Transverse colon (tissue), 4 donors: Measurements from ENCODE around the gene CDC7. TPM values are rescaled to one million over a fixed set of nuclear protein-coding genes. Genes with fewer than 3 reads are reported as not detected.

Source experiments
- DNase-seq: peaks from one replicate; pipeline ENCODE4 v3.0.0-alpha.2; 2019
- H3K27ac ChIP-seq, 4 donors: fragments of 200-600 bp; sonication (generic); 2 replicates each; pipeline ENCODE4 v1.5.1; 2016 to 2018; ENCODE audit warnings: inconsistent platforms in 4 of 4
- H3K27me3 ChIP-seq: fragments of 200-600 bp; sonication (generic); 2 replicates; pipeline ENCODE4 v1.5.1; 2017; ENCODE audit warnings: inconsistent platforms
- H3K36me3 ChIP-seq, 4 donors: fragments of 200-600 bp; sonication (generic); 2 replicates each; pipeline ENCODE4 v1.5.1; 2017 to 2019; ENCODE audit warnings: inconsistent platforms in 4 of 4
- H3K4me1 ChIP-seq, 4 donors: fragments of 200-600 bp; sonication (generic); 2 replicates each; pipeline ENCODE4 v1.5.1; 2017 to 2020; ENCODE audit warnings: inconsistent platforms in 4 of 4
- H3K4me3 ChIP-seq, 4 donors: fragments of 200-600 bp; sonication (generic); 1 replicate in 1 of 4; 2 replicates in 3 of 4; pipeline versions ENCODE4 v1.5.1 to v1.6.1; 2017 to 2019; ENCODE audit warnings: inconsistent platforms in 4 of 4
- H3K9me3 ChIP-seq, 2 donors: fragments of 200-600 bp; sonication (generic); 2 replicates each; pipeline ENCODE4 v1.5.1; 2017 to 2019; ENCODE audit warnings: inconsistent platforms in 2 of 2
- EP300 ChIP-seq: sonication (generic); formaldehyde crosslinking; IDR thresholded peaks from one replicate; pipeline ENCODE4 v1.6.1; 2017; ENCODE audit warnings: antibody characterized with exemption, low read depth
- POLR2A ChIP-seq: fragments of 450-650 bp; IDR thresholded peaks from one replicate; pipeline ENCODE4 v1.6.1; 2016; ENCODE audit warnings: antibody characterized with exemption, mild to moderate bottlenecking, moderate library complexity
- POLR2AphosphoS5 ChIP-seq, 3 donors: sonication (generic); formaldehyde crosslinking; IDR thresholded peaks; one replicate each; pipeline ENCODE4 v1.6.1; 2016; ENCODE audit warnings: antibody characterized with exemption in 3 of 3
- WGBS, 2 donors: methylation state at CpG; one replicate each; pipeline ENCODE4 v1.1.5; 2018; ENCODE audit warnings: low coverage in 1 of 2; 5-methylcytosine and 5-hydroxymethylcytosine counted together
- in situ Hi-C, 4 donors: fragments of 200-750 bp; cut with MboI; loops; one replicate each; pipeline versions ENCODE4 v1.15.0 to v1.15.1; 2017; ENCODE audit warnings: low sequenced_read_pairs in 3 of 4, low pct_ligation_motif_present in 1 of 4, low pct_unique_long_range_greater_than_20kb in 1 of 4
- intact Hi-C: fragments of 100-400 bp; cut with DNase I; formaldehyde crosslinking; loops from one replicate; pipeline ENCODE4 v1.15.1; 2023; ENCODE audit warnings: low total_unique reads
- total RNA-seq, 4 donors: library from RNA; depleted of rRNA; stranded (reverse); fragments of >200 nt; gene quantifications; one replicate each; pipeline ENCODE4 v1.1.0, GENCODE V29; 2016
- TF ChIP-seq, protein P1 (sequence below), 5 experiments: fragments of 200-600 bp in 3 of 5; fragments of 450-650 bp in 2 of 5; sonication (generic) in 3 of 5; IDR thresholded peaks; 1 replicate in 2 of 5; 2 replicates in 3 of 5; pipeline ENCODE4 v1.5.1; 2016 to 2017; ENCODE audit warnings: antibody characterized with exemption in 5 of 5, inconsistent platforms in 3 of 5, mild to moderate bottlenecking in 2 of 5, moderate library complexity in 1 of 5

Gene CDC7
- total RNA-seq, 4 donors from 2014 or later, result 0.68 to 2.8 (median 1.3) TPM; not detected in 1

- intact Hi-C loops, result no loop called here
- DNase-seq, result no peak
- H3K9me3 ChIP-seq, result no peaks in the 10 kb centered on the region
- in situ Hi-C loops, result no loop called here
- TF ChIP-seq EP300 (no peak), POLR2A (no peak), POLR2AphosphoS5 (IDR thresholded peaks at IDR 0.05) (no peak)
- TF ChIP-seq, protein P1, sequence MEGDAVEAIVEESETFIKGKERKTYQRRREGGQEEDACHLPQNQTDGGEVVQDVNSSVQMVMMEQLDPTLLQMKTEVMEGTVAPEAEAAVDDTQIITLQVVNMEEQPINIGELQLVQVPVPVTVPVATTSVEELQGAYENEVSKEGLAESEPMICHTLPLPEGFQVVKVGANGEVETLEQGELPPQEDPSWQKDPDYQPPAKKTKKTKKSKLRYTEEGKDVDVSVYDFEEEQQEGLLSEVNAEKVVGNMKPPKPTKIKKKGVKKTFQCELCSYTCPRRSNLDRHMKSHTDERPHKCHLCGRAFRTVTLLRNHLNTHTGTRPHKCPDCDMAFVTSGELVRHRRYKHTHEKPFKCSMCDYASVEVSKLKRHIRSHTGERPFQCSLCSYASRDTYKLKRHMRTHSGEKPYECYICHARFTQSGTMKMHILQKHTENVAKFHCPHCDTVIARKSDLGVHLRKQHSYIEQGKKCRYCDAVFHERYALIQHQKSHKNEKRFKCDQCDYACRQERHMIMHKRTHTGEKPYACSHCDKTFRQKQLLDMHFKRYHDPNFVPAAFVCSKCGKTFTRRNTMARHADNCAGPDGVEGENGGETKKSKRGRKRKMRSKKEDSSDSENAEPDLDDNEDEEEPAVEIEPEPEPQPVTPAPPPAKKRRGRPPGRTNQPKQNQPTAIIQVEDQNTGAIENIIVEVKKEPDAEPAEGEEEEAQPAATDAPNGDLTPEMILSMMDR (IDR thresholded peaks at IDR 0.05), result no peak
- no peak overlapping the region for H3K27ac ChIP-seq
- 44 to 75% methylated on average over 1 to 8 of the region's 8 CpGs for WGBS, 2 donors
- H3K27me3 ChIP-seq, result no peaks in the 10 kb centered on the region
- H3K4me1 ChIP-seq, result peaks cover 0 to 26% (median 0%) of the 10 kb centered on the region in 4 donors
- no peak overlapping the region for H3K4me3 ChIP-seq
- H3K36me3 ChIP-seq, result no peaks in the 10 kb centered on the region
These were observed 58.5 kb downstream of the CDC7 start for GRCh38 chr1:91559046-91559750.

GRCh38 chr1:91559838-91560565, 59.4 kb downstream of the CDC7 start:
- TF ChIP-seq EP300 (no peak), POLR2A (no peak), POLR2AphosphoS5 (IDR thresholded peaks at IDR 0.05) (no peak)
- TF ChIP-seq, protein P1 (IDR thresholded peaks at IDR 0.05), result no peak
- no peak for DNase-seq
- Histone ChIP-seq H3K4me3 (no peak overlapping the region), H3K27me3 (no peaks in the 10 kb centered on the region), H3K27ac (no peak overlapping the region), H3K9me3 (no peaks in the 10 kb centered on the region), H3K36me3 (no peaks in the 10 kb centered on the region), H3K4me1 (peaks cover 0 to 25% (median 0%) of the 10 kb centered on the region in 4 donors)
- 86% methylated on average over 4 of the region's 4 CpGs; no CpG with 5 or more reads in 1 of the 2 donors for WGBS, 2 donors
- intact Hi-C loops (no loop called here), in situ Hi-C loops (no loop called here)

DNA sequence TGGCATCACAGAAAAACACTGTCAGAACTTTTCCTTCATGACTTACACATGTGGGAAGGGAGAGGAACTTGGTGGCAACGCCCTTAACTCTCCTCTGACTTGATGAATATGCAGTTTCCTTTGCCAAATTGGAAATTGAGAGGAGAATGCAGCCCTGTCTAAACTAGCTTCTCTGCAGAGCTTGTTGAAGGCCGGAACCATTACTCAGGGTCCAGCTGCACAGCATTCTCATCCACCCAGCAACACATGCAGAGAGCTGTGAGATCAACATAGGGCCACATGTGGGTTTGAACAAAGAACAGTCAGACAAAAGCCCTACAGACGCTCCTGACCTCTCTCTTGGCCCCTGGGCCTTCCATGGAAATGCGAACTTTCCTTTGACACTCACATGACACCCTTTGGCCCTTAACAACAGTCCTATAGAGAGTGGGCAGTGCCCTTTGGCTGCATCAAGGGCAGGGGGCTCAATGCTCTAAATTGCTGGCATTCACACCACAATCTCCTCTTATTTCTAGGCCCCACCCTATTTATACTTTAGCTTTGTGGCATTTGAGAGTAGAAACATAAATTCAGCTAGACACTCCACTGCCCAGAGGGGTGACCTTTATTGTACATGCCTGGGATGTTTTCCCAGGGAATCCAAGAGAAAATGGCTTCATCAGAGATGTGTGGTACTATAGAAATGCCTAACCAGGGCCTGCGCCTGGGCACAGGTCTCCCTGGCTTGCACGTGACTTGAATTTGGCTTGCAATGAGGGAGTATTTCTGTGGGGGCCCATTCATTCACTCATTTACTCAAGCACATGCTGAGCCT, 64.4 kb downstream of the CDC7 start:
- no peaks in the 10 kb centered on the region for H3K9me3 ChIP-seq
- peak overlapping the region in 1 of 4 donors; percentile 28 for H3K27ac ChIP-seq
- no peak overlapping the region for H3K4me3 ChIP-seq
- WGBS, 2 donors, result 76 to 77% methylated on average over 3 to 6 of the region's 6 CpGs
- TF ChIP-seq POLR2AphosphoS5 (IDR thresholded peaks at IDR 0.05), result no peak
- TF ChIP-seq, protein P1 (IDR thresholded peaks at IDR 0.05), result no peak
- no peak for TF ChIP-seq EP300
- TF ChIP-seq POLR2A, result no peak
- intact Hi-C loops (no loop called here), in situ Hi-C loops (no loop called here)
- no peak for DNase-seq
- no peaks in the 10 kb centered on the region for H3K27me3 ChIP-seq
- H3K36me3 ChIP-seq, result no peaks in the 10 kb centered on the region
- H3K4me1 ChIP-seq, result peaks cover 0 to 15% (median 5%) of the 10 kb centered on the region in 4 donors

DNA sequence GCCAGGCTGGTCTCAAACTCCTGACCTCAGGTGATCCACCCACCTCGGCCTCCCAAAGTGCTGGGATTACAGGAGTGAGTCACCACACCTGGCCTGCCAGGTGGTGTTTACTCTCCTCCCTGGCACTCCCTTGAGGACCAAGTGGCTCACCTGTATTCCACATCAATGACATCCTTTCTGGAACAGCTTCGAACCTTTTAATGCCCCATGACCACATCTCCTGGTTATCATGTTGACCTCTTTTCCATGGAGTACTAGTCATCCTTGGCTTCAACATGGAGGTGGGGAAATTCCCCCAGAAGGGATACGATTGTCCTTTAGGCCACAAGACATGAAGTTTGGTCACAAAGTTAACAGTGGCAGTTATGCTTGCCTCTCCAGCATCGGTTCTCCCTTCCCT, 66.9 kb downstream of the CDC7 start:
- WGBS, 2 donors, result 33 to 73% methylated on average over 1 to 4 of the region's 4 CpGs
- no peak overlapping the region for H3K4me3 ChIP-seq
- no peak for DNase-seq
- no peak for TF ChIP-seq POLR2A
- TF ChIP-seq POLR2AphosphoS5 (IDR thresholded peaks at IDR 0.05), result no peak
- TF ChIP-seq, protein P1 (IDR thresholded peaks at IDR 0.05), result no peak
- no peak for TF ChIP-seq EP300
- intact Hi-C loops, result no loop called here
- H3K9me3 ChIP-seq, result no peaks in the 10 kb centered on the region
- H3K27ac ChIP-seq, result no peak overlapping the region
- in situ Hi-C loops, result no loop called here
- H3K36me3 ChIP-seq, result no peaks in the 10 kb centered on the region
- peaks cover 0 to 16% (median 7%) of the 10 kb centered on the region in 4 donors for H3K4me1 ChIP-seq
- no peaks in the 10 kb centered on the region for H3K27me3 ChIP-seq
